Mucosa of descending colon (tissue), 3 donors: ENCODE results near the gene MORN5. TPM values are rescaled to one million over a fixed set of nuclear protein-coding genes. Genes with fewer than 3 reads are reported as not detected.
A peak's percentile ranks its signal among the peaks of the same experiment; 100 is the strongest.

Experiments used
- ATAC-seq: fragments of 200-7000 bp; cut with Tn5 transposase; one replicate; pipeline ENCODE4 v1.9.1; 2020; ENCODE audit warnings: mild to moderate bottlenecking, moderate library complexity
- DNase-seq, 3 donors: peaks; one replicate each; pipeline ENCODE4 v3.0.0-alpha.2; 2020
- H3K36me3 ChIP-seq: fragments of 200-600 bp; one replicate; pipeline ENCODE4 v1.8.0; 2021; ENCODE audit warnings: low read depth, mild to moderate bottlenecking
- H3K4me1 ChIP-seq: fragments of 200-600 bp; one replicate; pipeline ENCODE4 v1.8.0; 2021; ENCODE audit warnings: low read depth, mild to moderate bottlenecking
- H3K4me3 ChIP-seq: fragments of 200-600 bp; one replicate; pipeline ENCODE4 v1.8.0; 2021; ENCODE audit warnings: mild to moderate bottlenecking
- H3K9me3 ChIP-seq: fragments of 200-600 bp; one replicate; pipeline ENCODE4 v1.8.0; 2021; ENCODE audit warnings: mild to moderate bottlenecking
- intact Hi-C, 2 donors: fragments of 100-400 bp; cut with DNase I in 1 of 2; cut with micrococcal nuclease in 1 of 2; formaldehyde crosslinking; loops; one replicate each; pipeline versions ENCODE4 v1.11.0 to v1.11.1; 2022; cut with DNase I, micrococcal nuclease
- total RNA-seq, 3 donors: library from RNA; stranded (reverse); fragmentation: NEBNext Ultra II Directional in 2 of 3; extraction: Animal tissue kit (Norgen Biotek cat#: 25700) in 2 of 3; gene quantifications; one replicate each; pipeline versions ENCODE4 v1.2.1 to v1.2.4, GENCODE V29; 2021 to 2023
- TF ChIP-seq, protein P1 (sequence below): fragments of 200-600 bp; IDR thresholded peaks from one replicate; pipeline ENCODE4 v1.8.0; 2022; ENCODE audit warnings: antibody characterized with exemption, mild to moderate bottlenecking
- donor health status: DM: no; HTN: no; CAD: no; lungs with moderate emphysema.
- donor health status: DM: no; HTN: no; CAD: no.
- donor health status: DM: no; HTN: yes; CAD: no.

Gene MORN5
- total RNA-seq, 3 donors from 2014 or later = 1.6 to 21.2 TPM; not detected in 1

DNA sequence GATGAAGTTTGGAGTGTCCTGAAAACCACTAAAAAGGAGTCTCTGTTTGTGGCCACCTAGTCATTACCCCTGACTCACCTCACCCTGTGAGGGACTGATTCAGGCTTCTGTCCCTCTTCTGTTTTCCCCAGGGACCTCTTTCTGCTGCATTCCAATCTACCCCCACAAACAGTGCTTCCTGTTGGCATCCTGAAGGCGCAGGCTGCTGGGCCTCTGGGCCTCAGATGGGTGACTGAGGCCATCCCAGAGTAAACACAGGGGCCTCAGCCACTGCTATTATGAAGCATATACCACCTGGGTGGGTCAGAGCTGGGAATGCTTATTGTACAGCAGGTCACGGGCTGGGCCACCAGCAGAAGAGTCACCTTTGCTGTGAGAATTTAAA, 20.0 kb downstream of the MORN5 start:
- DNase-seq (no peak), ATAC-seq (no peak)
- Histone ChIP-seq H3K9me3 (no peaks in the 10 kb centered on the region), H3K36me3 (no peaks in the 10 kb centered on the region), H3K4me1 (no peaks in the 10 kb centered on the region), H3K4me3 (no peak overlapping the region)
- intact Hi-C loops = no loop called here
- TF ChIP-seq, protein P1, sequence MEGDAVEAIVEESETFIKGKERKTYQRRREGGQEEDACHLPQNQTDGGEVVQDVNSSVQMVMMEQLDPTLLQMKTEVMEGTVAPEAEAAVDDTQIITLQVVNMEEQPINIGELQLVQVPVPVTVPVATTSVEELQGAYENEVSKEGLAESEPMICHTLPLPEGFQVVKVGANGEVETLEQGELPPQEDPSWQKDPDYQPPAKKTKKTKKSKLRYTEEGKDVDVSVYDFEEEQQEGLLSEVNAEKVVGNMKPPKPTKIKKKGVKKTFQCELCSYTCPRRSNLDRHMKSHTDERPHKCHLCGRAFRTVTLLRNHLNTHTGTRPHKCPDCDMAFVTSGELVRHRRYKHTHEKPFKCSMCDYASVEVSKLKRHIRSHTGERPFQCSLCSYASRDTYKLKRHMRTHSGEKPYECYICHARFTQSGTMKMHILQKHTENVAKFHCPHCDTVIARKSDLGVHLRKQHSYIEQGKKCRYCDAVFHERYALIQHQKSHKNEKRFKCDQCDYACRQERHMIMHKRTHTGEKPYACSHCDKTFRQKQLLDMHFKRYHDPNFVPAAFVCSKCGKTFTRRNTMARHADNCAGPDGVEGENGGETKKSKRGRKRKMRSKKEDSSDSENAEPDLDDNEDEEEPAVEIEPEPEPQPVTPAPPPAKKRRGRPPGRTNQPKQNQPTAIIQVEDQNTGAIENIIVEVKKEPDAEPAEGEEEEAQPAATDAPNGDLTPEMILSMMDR = no peak

DNA sequence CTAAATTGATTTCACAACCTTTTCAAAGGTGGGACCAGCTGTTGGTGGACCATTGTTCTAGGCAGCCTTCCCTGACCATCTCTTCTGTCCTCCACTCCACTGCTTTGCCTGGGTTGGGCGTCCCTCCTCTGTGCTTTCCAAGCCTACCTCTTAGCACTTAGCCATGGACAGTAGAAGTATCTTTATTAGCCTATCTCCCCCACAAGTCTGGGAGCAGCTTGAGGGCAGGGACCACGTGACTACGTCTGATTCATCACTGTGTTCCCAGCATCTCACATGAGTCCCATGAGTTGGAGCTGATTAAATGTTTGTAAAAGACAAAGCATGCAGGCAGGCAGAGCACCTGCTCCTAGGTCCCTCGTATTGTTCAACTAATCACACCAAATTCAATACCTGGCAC, 20.9 kb downstream of the MORN5 start:
- no peak overlapping the region for H3K4me3 ChIP-seq
- no peak for ATAC-seq
- H3K36me3 ChIP-seq = no peaks in the 10 kb centered on the region
- intact Hi-C loops = no loop called here
- H3K4me1 ChIP-seq = no peaks in the 10 kb centered on the region
- no peak for DNase-seq
- H3K9me3 ChIP-seq = no peaks in the 10 kb centered on the region
- TF ChIP-seq, protein P1 = no peak

DNA sequence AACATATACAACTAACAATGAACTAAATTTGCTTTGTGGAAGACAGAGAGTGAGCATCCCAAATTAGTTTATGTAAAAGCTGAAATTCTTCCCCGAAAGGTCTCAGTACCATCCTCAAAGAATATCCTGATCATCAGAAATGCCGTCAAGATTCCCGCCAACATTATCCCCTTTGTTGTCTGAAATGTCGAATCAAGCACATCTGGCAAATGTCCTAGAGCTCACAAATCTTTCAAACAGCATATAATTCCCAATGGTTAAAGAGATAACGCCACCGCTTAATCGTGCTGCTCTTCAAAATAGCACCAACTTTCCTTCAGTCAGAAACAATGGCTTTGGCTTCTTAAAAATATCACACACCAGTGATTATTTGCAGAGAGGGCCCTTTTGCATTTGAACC, 23.8 kb downstream of the MORN5 start:
- no peaks in the 10 kb centered on the region for H3K9me3 ChIP-seq
- no peaks in the 10 kb centered on the region for H3K4me1 ChIP-seq
- DNase-seq (no peak), ATAC-seq (no peak)
- H3K4me3 ChIP-seq = no peak overlapping the region
- TF ChIP-seq, protein P1 = no peak
- intact Hi-C loops = no loop called here
- H3K36me3 ChIP-seq = no peaks in the 10 kb centered on the region

DNA sequence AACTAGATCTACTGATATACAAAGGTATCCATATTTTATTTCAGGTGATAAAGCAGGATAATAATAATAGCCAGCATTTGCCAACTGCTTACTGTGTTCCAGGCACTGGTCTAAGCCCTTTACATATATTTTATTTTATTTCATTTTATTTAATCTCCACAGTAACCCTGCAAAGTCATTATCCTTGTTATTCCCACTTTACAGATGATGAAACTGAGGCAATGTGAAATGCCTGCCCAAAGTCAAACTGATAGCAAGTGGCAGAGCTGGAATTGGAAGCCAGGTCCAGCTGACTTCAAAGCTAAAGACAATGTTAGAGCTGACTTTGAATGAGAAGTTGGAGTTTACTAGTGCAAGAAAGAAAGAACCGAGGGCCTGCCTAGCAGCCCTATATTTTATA, 24.8 kb downstream of the MORN5 start:
- TF ChIP-seq, protein P1 = no peak
- Histone ChIP-seq H3K9me3 (no peaks in the 10 kb centered on the region), H3K4me1 (no peaks in the 10 kb centered on the region), H3K36me3 (no peaks in the 10 kb centered on the region), H3K4me3 (no peak overlapping the region)
- ATAC-seq (no peak), DNase-seq (no peak)
- intact Hi-C loops = no loop called here

DNA sequence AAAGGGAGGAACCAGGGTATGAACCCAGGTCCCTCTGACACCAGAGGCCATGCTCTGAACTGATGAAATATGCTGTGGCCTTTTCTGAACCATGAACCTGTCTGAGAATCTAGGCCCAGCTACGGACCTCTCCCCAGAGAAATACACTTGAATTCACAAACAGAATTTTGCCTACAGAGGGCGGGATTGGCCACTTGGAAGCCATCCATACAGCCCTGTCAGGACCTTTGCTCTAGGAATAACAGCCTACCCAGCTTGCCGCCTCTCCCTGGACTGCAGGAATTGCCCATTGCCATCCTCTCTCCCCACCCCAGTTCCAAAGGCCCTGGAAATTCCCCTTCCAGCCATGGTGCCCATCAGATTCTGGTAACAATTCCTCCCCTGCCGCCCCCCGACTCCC, 26.6 kb downstream of the MORN5 start:
- Histone ChIP-seq H3K36me3 (no peaks in the 10 kb centered on the region), H3K9me3 (no peaks in the 10 kb centered on the region), H3K4me3 (no peak overlapping the region), H3K4me1 (no peaks in the 10 kb centered on the region)
- TF ChIP-seq, protein P1 = no peak
- ATAC-seq (peak; percentile 78), DNase-seq (peak in 2 of 3 donors; percentile 50 to 69)
- intact Hi-C loops = no loop called here

DNA sequence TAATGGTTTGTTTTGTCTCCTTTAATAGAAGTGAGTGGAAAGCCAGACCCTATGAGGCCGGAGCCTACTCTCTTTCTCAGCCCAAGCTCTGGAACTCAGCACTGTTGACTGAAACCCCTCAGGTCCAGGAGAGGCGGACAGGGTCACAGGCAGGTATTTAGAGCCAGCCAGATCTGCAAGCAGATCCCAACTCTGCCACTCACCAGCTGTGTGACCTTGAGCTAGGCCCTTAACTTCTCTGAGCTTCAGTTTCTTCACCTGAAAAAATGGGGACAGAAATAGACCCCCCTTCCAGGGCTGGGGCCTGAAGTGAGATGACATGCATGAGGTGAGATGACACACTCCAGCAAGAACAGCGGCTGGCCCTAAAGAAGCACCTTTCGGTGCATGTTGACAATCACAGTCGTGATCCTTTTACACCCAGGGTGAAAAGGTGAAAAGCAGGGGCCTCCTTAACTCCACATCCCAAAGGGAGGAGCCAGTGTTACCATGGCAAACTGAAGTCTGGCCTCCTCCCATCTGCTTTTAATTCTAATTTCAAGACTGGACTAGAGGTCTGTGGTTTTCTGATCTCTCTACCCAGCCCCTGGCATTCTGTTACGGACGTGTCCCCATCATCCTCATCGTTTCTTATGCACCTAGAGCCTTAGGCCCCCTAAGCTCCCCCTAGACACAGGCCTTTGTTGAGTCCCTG, 27.2 kb downstream of the MORN5 start:
- TF ChIP-seq, protein P1 = no peak
- Histone ChIP-seq H3K9me3 (no peaks in the 10 kb centered on the region), H3K36me3 (no peaks in the 10 kb centered on the region), H3K4me1 (no peaks in the 10 kb centered on the region), H3K4me3 (no peak overlapping the region)
- intact Hi-C loops = no loop called here
- DNase-seq (no peak), ATAC-seq (no peak)
